GM13977 (cell line): ENCODE results near the gene PROSER2.

ENCODE experiments used
- DNase-seq: peaks from one replicate; pipeline ENCODE4 v3.0.0; 2012; ENCODE audit warnings: low spot score
- in situ Hi-C: fragments of 300-500 bp; cut with MboI; formaldehyde crosslinking; loops from one replicate; pipeline ENCODE4 v1.12.0; 2022; ENCODE audit warnings: low sequenced_read_pairs, low pct_unique_long_range_greater_than_20kb, mixed read lengths, inconsistent platforms; ENCODE audit not compliant: unreplicated experiment
- TF ChIP-seq, protein P1 (sequence below): IDR thresholded peaks from 2 replicates; pipeline ENCODE4 v1.5.1; 2012; ENCODE audit warnings: mild to moderate bottlenecking, control low read depth; ENCODE audit not compliant: insufficient read depth; ENCODE audit errors: extremely low read depth, missing control alignments

The PROSER2 gene

DNA sequence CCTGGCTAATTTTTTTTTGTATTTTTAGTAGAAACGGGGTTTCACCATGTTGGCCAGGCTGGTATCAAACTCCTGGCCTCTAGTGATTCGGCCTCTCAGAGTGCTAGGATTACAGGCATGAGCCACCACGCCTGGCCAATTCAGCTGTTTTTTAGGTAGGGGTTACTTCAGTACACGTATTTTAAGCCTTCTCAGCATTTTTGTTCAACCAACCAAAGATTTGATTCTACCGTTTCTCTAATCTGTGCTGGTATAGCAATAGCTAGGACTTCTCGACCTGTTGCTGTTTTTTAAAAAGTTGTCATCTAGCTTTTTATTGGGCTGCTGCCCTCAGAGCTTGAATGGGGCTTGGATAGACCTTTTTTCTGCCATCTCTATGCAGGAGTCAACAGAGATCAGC is 34.9 kb downstream of the PROSER2 start:
- TF ChIP-seq, protein P1, sequence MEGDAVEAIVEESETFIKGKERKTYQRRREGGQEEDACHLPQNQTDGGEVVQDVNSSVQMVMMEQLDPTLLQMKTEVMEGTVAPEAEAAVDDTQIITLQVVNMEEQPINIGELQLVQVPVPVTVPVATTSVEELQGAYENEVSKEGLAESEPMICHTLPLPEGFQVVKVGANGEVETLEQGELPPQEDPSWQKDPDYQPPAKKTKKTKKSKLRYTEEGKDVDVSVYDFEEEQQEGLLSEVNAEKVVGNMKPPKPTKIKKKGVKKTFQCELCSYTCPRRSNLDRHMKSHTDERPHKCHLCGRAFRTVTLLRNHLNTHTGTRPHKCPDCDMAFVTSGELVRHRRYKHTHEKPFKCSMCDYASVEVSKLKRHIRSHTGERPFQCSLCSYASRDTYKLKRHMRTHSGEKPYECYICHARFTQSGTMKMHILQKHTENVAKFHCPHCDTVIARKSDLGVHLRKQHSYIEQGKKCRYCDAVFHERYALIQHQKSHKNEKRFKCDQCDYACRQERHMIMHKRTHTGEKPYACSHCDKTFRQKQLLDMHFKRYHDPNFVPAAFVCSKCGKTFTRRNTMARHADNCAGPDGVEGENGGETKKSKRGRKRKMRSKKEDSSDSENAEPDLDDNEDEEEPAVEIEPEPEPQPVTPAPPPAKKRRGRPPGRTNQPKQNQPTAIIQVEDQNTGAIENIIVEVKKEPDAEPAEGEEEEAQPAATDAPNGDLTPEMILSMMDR, result no peak
- DNase-seq, result no peak
- in situ Hi-C loops, result no loop called here

DNA sequence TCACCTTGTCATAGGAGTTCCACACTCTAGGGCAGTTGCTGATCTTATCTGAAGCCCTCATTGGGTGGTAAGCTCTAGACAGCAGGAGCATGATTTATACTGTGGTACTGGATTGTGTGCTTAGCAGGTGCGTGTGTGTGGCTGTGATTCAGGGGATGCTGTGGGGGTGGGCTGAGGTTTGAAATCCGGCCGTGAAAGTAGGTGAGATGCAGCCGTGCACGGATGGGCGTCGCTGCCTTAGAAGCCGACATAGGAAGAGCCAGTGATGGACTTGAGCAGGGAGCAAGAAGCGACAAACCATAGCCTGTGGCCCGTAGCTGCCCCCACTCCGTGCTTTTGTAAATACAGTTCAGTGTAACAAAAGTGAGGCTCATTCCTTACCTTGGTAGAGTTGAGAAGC is 38.2 kb downstream of the PROSER2 start:
- in situ Hi-C loops, result no loop called here
- no peak for DNase-seq
- TF ChIP-seq, protein P1, result no peak

DNA sequence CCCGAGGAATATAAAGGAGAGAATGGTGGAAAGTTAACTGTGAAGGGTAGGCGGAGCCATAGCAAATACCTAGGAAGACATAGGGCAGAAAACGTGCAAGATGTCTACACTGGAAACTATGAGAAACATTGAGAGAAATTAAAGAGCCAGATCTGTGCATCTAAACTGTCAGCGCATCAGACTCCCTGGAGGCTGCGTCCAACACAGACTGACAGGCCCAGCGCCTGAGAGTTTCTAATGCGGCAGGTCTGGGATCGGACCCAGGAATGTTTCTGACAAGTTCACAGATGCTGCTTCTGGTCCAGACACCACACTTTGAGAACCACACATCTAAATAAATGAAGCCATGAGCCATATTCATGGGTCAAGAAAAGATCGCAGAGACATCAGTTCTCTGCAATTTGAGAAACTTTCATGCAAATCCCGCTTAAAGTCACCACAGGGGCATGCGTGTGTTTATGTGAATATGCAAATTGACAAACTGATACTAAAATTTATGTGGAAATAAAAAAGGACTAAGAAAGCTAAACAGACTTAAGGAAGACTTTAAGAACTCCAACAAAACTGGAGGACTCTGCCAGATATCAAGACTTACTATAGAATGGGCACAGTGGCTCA is 38.8 kb downstream of the PROSER2 start:
- no peak for DNase-seq
- in situ Hi-C loops, result no loop called here
- TF ChIP-seq, protein P1, result no peak

DNA sequence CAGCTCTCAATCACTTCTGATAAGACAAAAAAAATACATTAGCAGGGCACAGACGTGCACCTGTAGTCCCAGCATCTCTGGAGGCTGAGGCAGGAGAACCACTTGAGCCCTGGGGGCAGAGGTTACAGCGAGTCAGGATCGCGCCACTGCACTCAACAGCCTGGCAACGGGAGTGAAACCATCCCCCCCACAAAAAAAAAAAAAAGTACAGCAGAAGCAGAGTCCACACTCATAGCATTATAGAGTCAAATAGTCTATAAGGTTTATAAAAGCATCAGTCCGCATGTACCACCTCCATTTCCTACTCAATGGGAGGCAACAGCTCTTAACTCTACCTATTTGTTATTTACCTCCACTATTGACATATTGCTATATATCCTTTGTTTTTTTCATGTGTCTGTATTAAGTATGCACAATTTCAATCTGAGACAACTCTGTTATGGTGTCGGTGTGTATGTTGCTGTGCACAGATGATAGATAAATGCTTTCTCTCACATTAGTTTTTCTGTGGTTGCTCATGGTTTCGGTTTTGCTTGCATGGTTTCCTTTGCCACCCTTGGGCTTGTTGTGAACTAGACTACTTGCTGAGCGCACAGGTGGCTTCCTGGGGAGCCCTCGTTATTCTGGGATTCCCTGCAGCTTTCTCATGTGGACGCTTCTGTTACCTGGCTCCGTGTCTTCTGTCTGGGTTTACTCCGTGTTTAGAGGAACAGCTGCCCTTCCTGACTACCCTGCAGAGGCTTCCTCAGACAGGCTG is 40.4 kb downstream of the PROSER2 start:
- in situ Hi-C loops, result no loop called here
- DNase-seq, result peak; percentile 85
- TF ChIP-seq, protein P1, result no peak

DNA sequence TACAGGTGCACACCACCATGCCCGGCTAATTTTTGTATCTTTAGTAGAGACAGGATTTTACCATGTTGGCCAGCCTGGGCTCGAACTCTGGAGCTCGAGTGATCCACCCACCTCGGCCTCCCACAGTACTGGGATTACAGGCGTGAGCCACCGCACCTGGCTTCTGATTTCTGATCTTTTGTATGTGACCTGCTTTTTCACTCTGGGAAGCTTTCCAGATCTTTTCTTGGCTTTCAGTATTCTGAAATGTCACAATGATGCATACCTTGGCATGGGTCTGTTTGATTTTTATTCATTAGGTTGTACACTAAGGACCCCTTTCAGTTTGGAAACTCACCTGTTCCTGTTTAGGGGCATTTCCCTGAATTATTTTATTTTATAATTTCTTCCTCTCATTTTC is 41.6 kb downstream of the PROSER2 start:
- DNase-seq, result no peak
- TF ChIP-seq, protein P1, result no peak
- in situ Hi-C loops, result no loop called here

DNA sequence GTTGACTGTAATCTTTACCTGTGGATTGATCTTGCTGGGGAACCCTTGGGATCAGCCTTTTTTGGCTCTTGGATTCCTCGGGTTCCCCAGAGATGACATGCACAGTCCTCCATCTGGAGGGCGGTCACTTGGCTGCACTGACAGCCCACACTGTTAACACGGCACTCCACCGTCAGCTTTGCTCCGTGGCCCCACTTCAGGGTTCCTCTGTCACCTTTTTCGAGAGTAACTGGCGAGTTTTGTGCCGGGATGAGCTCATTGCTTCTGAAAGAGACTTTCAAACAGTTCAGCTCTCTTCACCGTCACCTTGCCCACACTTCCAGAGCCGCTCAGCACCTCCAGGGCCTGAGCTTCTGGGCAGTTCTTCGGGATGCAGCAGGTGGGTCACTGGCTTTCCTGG is 42.4 kb downstream of the PROSER2 start:
- TF ChIP-seq, protein P1, result no peak
- DNase-seq, result no peak
- in situ Hi-C loops, result no loop called here
